ENCODE data around the gene CHSY3.

Gene CHSY3

GRCh38 chr5:129915415-129915814 is 11.2 kb downstream of the CHSY3 start:
- no peak for TF ChIP-seq CTCF (conservative IDR thresholded peaks at IDR 0.05; ENCODE audit: low read depth, low read length)
- no peak overlapping the region for H3K4me3 ChIP-seq (ENCODE audit: low read length)
- DNase-seq (ENCODE audit: low read depth), result no peak

- no peak overlapping the region for H3K4me3 ChIP-seq (ENCODE audit: low read length)
- TF ChIP-seq CTCF (conservative IDR thresholded peaks at IDR 0.05; ENCODE audit: low read depth, low read length), result no peak
- DNase-seq (ENCODE audit: low read depth), result no peak
These were observed 13.0 kb downstream of the CHSY3 start for GRCh38 chr5:129917224-129917623.

- TF ChIP-seq CTCF (conservative IDR thresholded peaks at IDR 0.05; ENCODE audit: low read depth, low read length), result no peak
- no peak for DNase-seq (ENCODE audit: low read depth)
These were observed 16.9 kb downstream of the CHSY3 start for GRCh38 chr5:129921204-129921603.

GRCh38 chr5:129930221-129930620 is 26.0 kb downstream of the CHSY3 start:
- no peak for TF ChIP-seq CTCF (conservative IDR thresholded peaks at IDR 0.05; ENCODE audit: low read depth, low read length)
- DNase-seq (ENCODE audit: low read depth), result no peak
- H3K4me3 ChIP-seq (ENCODE audit: low read length), result no peak overlapping the region

More at GRCh38 chr5:129921204-129921603, 16.9 kb downstream of the CHSY3 start:
- no peak overlapping the region for H3K4me3 ChIP-seq (ENCODE audit: low read length)

- no peak for DNase-seq (ENCODE audit: low read depth)
- TF ChIP-seq CTCF (conservative IDR thresholded peaks at IDR 0.05; ENCODE audit: low read depth, low read length), result no peak
- no peak overlapping the region for H3K4me3 ChIP-seq (ENCODE audit: low read length)
These were observed 31.4 kb downstream of the CHSY3 start for GRCh38 chr5:129935626-129936025.

GRCh38 chr5:129938077-129938476 is 33.8 kb downstream of the CHSY3 start:
- no peak for DNase-seq (ENCODE audit: low read depth)
- no peak overlapping the region for H3K4me3 ChIP-seq (ENCODE audit: low read length)
- TF ChIP-seq CTCF (conservative IDR thresholded peaks at IDR 0.05; ENCODE audit: low read depth, low read length), result no peak

GRCh38 chr5:129943936-129944335 is 39.7 kb downstream of the CHSY3 start:
- DNase-seq (ENCODE audit: low read depth), result no peak
- TF ChIP-seq CTCF (conservative IDR thresholded peaks at IDR 0.05; ENCODE audit: low read depth, low read length), result no peak
- H3K4me3 ChIP-seq (ENCODE audit: low read length), result no peak overlapping the region
